GM21360 (cell line): ENCODE results near the gene DNA2.

Experiments
- ATAC-seq: cut with Tn5 transposase; IDR thresholded peaks from one replicate; pipeline ENCODE4 v1.9.1; 2021; ENCODE audit warnings: mild to moderate bottlenecking, moderate library complexity; ENCODE audit not compliant: unreplicated experiment

Gene DNA2

DNA sequence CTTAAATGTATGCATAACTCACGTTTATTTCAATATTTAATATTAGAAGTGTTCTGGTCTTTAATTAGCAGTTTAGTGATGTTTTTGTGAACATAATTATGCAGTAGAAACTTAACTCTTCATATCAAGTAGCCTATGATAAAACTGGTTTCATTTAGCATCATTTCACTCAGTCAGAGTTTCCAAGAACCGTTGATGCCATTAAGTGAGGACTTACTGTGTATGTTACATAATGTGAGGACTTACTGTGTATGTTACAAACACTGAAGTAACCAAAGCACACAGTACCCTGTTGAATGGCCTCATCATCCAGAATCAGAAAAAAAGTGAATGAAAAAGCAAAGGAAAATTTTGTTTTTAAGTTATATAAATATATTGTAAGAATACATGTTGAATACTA is 106.2 kb downstream of the DNA2 start:
- ATAC-seq, result no peak

DNA sequence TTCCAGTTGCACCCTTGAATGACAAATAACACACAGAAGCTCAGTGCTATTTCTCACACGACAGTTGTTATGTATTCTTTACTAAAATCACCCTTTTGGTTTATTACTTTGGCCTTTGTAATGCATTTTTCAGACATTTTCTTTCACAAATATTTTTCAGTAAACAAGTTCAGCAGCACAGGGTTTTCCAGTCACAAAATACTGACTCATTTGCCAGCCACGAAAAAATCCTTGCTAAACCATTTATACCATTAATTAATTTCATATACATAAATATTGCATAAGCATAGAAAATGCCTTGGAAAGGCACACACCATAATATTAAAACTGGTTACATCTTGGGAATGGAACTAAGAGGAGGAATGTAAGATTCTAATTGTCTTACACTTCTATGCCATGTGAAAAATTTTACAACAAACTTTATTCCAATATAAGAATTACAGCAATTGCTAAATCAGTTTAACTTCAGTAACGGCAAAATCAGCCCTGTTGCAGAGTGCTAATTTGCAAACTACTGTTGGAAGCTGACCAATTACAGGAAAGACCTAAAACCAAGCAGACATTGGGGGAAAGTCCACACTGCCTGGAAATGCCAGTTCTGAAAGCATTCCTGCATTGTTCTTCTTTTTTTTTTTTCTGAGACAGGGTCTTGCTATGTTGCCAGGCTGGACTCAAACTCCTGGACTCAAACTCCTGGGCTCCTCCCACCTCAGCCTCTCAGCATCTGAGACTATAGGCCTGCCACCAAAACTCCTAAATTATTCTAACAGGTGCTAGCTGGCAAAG is 107.5 kb downstream of the DNA2 start:
- ATAC-seq, result no peak
